ENCODE data around the gene CTNNA2. TPM values are rescaled to one million over a fixed set of nuclear protein-coding genes. Genes with fewer than 3 reads are reported as not detected.

CTNNA2 gene
- total RNA-seq, 2 donors from 2014 or later = not detected

DNA sequence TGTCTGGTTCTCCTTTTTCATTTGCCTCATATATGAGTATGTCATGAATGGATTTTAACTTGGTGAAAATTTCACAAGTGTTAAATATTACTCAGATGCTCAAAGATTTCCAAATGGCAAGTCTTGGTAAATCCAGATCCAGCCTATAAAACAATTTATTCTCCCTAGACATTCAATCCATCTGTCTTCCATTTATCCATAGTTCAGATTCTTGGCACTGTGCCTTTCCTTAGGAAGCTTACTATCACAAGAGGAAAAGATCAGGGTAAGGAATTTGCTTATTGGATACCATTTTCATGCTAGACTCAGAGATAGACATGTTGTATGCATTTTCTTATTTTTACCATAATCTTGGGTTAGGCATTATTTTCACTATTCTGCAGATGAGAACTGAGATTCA, 864.2 kb downstream of the CTNNA2 start:
- ATAC-seq (no peak), DNase-seq (ENCODE audit: low spot score in 2 of 2) (no peak)
- peaks cover 17 to 39% of the 10 kb centered on the region in 2 donors for H3K9me3 Mint-ChIP-seq
- no peak overlapping the region for H3K27ac Mint-ChIP-seq
- H3K36me3 Mint-ChIP-seq = peaks cover 0 to 15% of the 10 kb centered on the region in 2 donors

DNA sequence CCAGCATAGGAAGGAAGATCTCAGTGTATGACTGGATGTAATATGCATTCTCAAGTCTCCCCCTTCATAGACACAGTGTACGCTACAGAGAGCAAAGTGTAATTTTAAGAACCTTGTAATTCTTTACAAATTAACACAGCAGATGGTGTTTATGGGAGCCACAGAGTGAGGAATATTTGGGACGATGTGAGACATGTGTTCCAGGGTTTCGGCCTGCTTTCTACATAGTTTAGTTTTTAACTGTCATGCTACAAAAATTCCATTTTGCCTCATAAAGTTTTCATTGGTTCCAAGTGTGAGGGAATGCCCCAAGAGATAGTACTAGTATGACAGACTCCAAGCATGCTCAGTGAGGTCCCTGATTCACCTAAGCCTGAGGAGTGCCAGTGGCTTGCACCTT, 867.9 kb downstream of the CTNNA2 start:
- DNase-seq (ENCODE audit: low spot score in 2 of 2) (no peak), ATAC-seq (no peak)
- no peak overlapping the region for H3K27ac Mint-ChIP-seq
- H3K36me3 Mint-ChIP-seq = peaks cover 0 to 17% of the 10 kb centered on the region in 2 donors
- H3K9me3 Mint-ChIP-seq = peaks cover 14 to 43% of the 10 kb centered on the region in 2 donors

DNA sequence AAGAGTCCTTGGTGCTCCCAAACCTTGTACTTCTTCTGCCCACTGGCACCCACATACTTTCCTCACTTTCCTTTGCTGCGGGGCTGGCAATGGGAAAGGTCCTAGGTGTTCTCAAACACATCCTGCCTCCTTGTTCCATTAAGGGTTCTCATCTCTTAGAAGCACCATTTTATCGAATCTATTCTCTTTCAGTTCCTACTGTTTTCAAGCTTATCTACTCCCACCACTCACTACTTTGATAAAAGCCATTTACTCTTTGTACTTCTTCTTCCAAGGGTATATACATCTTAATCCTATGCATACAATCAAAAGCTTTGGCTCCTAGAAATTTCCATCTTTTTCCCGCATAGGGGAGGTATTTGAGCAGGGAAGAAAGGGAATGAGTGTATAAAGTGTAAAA, 868.8 kb downstream of the CTNNA2 start:
- no peak for DNase-seq (ENCODE audit: low spot score in 2 of 2)
- peaks cover 0 to 19% of the 10 kb centered on the region in 2 donors for H3K36me3 Mint-ChIP-seq
- no peak overlapping the region for H3K27ac Mint-ChIP-seq
- no peak for ATAC-seq
- peaks cover 8 to 40% of the 10 kb centered on the region in 2 donors for H3K9me3 Mint-ChIP-seq

DNA sequence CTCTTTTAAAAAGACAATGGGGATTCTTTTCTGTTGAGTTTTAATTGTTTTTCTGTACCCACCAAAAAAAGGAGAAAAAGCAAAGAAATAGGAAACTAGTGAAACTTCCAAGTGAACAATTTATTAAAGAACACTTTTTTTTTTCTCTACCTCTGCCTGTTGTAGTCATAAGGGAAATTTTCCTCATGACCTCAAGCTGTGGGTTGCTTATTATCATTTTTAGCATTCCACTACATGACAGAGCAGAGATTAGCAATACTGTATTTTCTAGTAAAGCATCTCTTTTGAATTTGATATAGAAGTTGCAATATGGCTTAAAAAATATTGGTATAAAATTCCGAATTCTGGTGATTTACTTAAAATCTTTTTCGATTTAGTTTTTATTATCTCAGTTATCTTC, 879.6 kb downstream of the CTNNA2 start:
- no peaks in the 10 kb centered on the region for H3K36me3 Mint-ChIP-seq
- DNase-seq (ENCODE audit: low spot score in 2 of 2) (no peak), ATAC-seq (no peak)
- peaks cover 4 to 9% of the 10 kb centered on the region in 2 donors for H3K9me3 Mint-ChIP-seq
- no peak overlapping the region for H3K27ac Mint-ChIP-seq

DNA sequence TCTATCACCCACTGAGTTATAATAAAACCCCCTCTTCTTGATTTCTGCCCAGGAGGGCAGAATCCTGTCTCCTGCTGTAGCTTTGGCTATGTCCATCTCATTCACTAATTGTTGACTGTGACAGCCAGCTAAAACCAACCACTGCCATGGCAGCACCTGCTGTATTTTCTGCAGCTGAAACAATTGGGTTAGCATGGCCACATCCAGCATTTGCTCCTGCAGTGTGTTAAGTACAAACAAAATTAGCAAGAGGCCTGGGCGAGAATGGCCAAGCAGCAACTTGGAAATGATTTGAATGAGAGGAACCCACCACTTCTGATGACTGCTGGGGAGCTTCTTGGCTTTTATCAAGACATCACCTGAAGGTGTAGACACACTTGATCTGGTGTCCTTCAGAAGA, 881.1 kb downstream of the CTNNA2 start:
- H3K27ac Mint-ChIP-seq = no peak overlapping the region
- H3K36me3 Mint-ChIP-seq = peaks cover 0 to under 1% of the 10 kb centered on the region in 2 donors
- H3K9me3 Mint-ChIP-seq = peaks cover 9 to 13% of the 10 kb centered on the region in 2 donors
- no peak for ATAC-seq
- no peak for DNase-seq (ENCODE audit: low spot score in 2 of 2)

- no peak for DNase-seq (ENCODE audit: low spot score in 2 of 2)
- Mint-ChIP-seq H3K9me3 (peaks cover 9 to 11% of the 10 kb centered on the region in 2 donors), H3K36me3 (peaks cover 0 to 4% of the 10 kb centered on the region in 2 donors), H3K27ac (no peak overlapping the region)
- ATAC-seq = no peak
Observed at GRCh38 chr2:80395251-80395650, 882.4 kb downstream of the CTNNA2 start.

DNA sequence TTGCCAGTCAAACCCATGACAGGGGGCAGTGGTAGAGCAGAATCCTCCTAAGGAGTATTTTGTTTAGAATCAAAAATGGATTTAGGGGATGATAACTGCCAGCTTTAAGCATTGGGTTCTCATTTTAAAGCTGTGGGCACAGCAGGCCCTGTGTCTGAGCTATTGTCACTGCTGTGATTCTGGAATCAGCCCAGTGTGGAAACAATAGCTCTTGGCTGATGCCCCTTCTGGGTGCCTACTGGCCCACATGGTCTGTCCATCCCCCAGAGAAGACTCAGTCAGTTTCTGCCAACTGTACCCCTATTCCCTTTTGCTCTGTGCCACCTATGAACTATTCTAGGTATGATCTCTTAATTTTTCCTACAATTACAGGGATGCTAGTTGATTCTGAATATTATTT, 883.4 kb downstream of the CTNNA2 start:
- Mint-ChIP-seq H3K36me3 (peaks cover 0 to 4% of the 10 kb centered on the region in 2 donors), H3K9me3 (peaks cover 18 to 21% of the 10 kb centered on the region in 2 donors), H3K27ac (no peak overlapping the region)
- DNase-seq (ENCODE audit: low spot score in 2 of 2) (no peak), ATAC-seq (no peak)

DNA sequence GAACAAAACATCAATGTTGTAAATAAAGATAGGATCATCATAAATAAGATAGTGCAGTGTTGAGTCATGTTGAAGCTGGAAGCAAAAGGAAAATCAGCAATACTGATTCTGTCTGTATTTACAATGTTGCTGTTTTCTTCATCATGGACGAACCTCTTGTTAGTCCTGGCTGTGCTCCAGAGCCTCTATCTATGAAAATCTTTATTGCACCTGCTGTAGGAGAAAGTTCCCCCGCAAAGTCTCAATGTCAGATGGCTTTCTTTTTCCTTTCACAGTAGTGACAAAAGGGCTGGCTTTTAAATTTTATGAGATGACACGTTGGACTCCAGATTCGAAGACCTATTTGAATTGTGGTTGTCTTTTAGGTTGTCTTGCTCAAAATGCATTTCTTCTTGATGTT, 890.2 kb downstream of the CTNNA2 start:
- Mint-ChIP-seq H3K27ac (no peak overlapping the region), H3K36me3 (peaks cover 4 to 5% of the 10 kb centered on the region in 2 donors), H3K9me3 (peaks cover 20 to 37% of the 10 kb centered on the region in 2 donors)
- ATAC-seq = no peak
- no peak for DNase-seq (ENCODE audit: low spot score in 2 of 2)

DNA sequence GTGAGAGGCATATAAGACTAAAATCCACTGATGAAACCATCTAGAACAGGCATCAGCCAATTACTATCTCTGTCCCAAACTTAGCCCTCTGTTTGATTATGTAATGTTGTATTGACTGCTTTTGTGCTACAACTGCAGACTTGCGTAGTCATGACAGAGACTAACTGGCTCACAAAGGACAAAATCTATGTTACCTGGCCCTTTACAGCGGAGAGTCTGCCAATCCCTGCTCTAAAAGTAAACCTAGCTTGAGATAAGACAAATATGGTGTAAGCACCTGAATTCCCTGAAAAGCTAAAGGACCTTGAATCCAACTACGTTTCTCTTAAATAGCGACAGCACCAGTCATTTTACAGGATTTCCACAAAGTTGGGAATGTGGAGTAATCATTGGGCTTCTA, 894.5 kb downstream of the CTNNA2 start:
- Mint-ChIP-seq H3K36me3 (peaks cover 0 to 5% of the 10 kb centered on the region in 2 donors), H3K9me3 (peaks cover 12 to 22% of the 10 kb centered on the region in 2 donors), H3K27ac (no peak overlapping the region)
- DNase-seq (ENCODE audit: low spot score in 2 of 2) (no peak), ATAC-seq (no peak)

GRCh38 chr2:80410346-80410745, 897.5 kb downstream of the CTNNA2 start:
- no peak for ATAC-seq
- H3K27ac Mint-ChIP-seq = no peak overlapping the region
- H3K9me3 Mint-ChIP-seq = peaks cover 19 to 21% of the 10 kb centered on the region in 2 donors
- peaks cover 0 to 5% of the 10 kb centered on the region in 2 donors for H3K36me3 Mint-ChIP-seq
- DNase-seq (ENCODE audit: low spot score in 2 of 2) = no peak

DNA sequence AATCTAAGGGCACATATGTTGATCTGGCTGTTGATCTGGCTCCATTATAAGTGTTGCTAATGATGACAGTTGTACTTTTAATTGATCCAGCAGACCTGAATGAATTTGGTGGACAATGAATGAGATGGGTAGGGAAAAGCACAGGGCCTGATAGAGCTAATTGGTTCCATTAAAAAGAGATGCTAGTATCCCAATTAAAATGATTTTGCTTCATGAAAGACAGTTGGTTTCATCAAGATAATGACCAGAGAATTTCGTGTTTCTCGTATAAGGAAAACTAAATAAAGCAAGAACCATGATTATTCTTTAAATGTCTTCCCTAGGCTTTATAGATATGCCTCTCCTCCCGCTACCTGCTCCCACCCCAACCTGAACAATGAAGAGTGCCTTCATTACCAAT, 900.3 kb downstream of the CTNNA2 start:
- H3K9me3 Mint-ChIP-seq = peaks cover 19 to 21% of the 10 kb centered on the region in 2 donors
- H3K27ac Mint-ChIP-seq = no peak overlapping the region
- H3K36me3 Mint-ChIP-seq = peaks cover 3 to 4% of the 10 kb centered on the region in 2 donors
- no peak for DNase-seq (ENCODE audit: low spot score in 2 of 2)
- ATAC-seq = no peak

DNA sequence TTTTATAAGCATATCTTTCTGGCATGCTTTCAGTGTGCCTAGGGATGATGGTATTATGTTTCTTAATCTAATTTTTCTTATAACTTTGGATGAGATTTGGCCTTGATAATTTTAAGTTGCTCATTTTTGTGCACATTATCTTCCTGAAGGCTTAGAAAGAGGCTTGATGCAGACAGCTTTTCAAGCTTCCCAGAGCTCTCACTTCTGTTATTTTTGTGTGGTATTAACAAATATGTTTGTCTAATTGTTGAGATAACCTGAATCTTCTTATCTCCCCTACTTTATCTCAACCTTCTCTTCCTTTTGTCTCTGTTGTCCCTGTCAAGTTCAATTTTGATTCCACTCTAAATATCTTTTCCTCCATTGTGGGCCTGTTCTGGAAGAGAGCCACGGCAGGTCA, 904.9 kb downstream of the CTNNA2 start:
- H3K27ac Mint-ChIP-seq = no peak overlapping the region
- H3K36me3 Mint-ChIP-seq = peaks cover 4 to 5% of the 10 kb centered on the region in 2 donors

DNA sequence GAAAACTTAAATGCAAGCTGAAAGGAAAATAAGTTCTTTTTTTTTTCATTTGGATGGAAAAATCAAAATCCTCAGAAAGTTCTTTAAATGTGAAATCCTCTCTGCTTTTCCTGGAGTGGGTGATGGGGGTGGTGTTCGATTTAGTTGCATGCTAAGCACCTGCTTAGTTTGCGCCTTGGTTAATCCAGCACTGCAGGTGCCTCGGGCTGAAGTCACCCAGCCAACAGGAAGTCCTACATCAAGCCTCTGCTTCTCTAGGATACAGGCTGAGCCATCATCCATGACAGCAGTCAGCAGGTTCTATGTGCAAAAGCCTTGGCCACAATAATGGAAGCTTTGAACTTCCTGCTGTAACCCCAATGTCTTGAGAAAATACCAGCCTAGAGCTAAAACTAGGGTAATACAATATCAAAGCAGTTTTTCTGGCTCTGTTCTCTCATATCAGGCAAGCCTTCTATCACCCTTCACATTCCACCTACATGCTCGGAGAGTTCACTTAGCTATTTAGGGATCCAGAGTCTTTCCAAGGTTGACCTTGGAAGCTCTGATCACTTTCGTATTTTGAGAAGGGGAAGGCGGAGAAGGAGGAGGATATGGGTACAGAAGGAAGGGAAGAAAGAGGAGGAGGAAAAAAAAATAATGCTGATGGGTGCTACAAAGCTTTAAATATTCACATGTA, 907.8 kb downstream of the CTNNA2 start:
- no peak overlapping the region for H3K27ac Mint-ChIP-seq
- peaks cover 10 to 24% of the 10 kb centered on the region in 2 donors for H3K9me3 Mint-ChIP-seq
- peaks cover 4 to 5% of the 10 kb centered on the region in 2 donors for H3K36me3 Mint-ChIP-seq
- ATAC-seq (no peak), DNase-seq (ENCODE audit: low spot score in 2 of 2) (no peak)

More for the DNA sequence above, 904.9 kb downstream of the CTNNA2 start:
- DNase-seq (ENCODE audit: low spot score in 2 of 2) (no peak), ATAC-seq (no peak)
- peaks cover 12 to 23% of the 10 kb centered on the region in 2 donors for H3K9me3 Mint-ChIP-seq

DNA sequence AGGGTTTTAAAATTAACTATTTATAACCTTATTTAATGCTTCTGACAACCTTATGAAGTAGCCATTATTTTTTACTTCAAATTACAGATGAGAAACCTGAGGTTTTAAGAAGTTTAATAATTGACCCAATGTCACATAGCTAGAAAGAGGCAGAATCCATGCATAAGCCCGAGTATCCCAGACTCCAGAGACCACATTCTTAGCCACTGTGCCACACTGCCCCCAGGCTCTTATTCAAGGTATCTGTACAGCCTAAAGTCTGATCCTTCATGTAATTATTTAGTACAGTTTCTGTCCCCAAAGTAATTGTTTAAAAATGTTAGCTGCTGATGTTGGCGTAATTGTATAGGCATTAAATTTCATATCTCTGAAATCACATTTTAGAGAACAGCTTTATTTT, 916.4 kb downstream of the CTNNA2 start:
- ATAC-seq (no peak), DNase-seq (ENCODE audit: low spot score in 2 of 2) (no peak)
- H3K9me3 Mint-ChIP-seq = peaks cover 16 to 22% of the 10 kb centered on the region in 2 donors
- H3K36me3 Mint-ChIP-seq = no peaks in the 10 kb centered on the region
- H3K27ac Mint-ChIP-seq = no peak overlapping the region

- ATAC-seq (no peak), DNase-seq (ENCODE audit: low spot score in 2 of 2) (no peak)
- Mint-ChIP-seq H3K9me3 (peaks cover 7 to 9% of the 10 kb centered on the region in 2 donors), H3K27ac (no peak overlapping the region), H3K36me3 (no peaks in the 10 kb centered on the region)
Observed at GRCh38 chr2:80437959-80438358, 925.1 kb downstream of the CTNNA2 start.

- Mint-ChIP-seq H3K9me3 (peaks cover 9 to 12% of the 10 kb centered on the region in 2 donors), H3K36me3 (no peaks in the 10 kb centered on the region), H3K27ac (no peak overlapping the region)
- no peak for ATAC-seq
- DNase-seq (ENCODE audit: low spot score in 2 of 2) = no peak
Observed at GRCh38 chr2:80438686-80439085, 925.8 kb downstream of the CTNNA2 start.

DNA sequence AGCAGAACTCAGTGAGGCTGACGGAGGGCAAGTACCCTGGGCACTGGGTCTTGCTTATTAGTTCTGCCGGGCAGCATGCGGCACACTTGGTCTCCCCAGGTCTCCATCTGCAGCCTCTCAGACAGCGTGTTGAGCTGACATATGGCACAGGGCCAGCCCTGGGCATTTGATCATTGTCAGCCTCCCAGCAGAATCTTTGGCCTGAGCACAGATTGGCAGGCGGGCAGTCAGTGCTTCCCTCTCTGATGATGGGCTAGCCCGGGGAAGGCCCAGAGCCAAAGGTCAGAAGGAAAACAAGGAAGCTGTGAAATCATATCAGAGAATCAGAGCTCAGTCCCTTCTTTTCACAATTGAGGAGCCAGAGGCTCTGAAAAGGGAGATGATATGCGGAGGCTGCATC, 941.8 kb downstream of the CTNNA2 start:
- peaks cover 0 to 18% of the 10 kb centered on the region in 2 donors for H3K36me3 Mint-ChIP-seq
- no peak overlapping the region for H3K27ac Mint-ChIP-seq
- H3K9me3 Mint-ChIP-seq = peaks cover 5 to 14% of the 10 kb centered on the region in 2 donors
- ATAC-seq (no peak), DNase-seq (ENCODE audit: low spot score in 2 of 2) (no peak)

DNA sequence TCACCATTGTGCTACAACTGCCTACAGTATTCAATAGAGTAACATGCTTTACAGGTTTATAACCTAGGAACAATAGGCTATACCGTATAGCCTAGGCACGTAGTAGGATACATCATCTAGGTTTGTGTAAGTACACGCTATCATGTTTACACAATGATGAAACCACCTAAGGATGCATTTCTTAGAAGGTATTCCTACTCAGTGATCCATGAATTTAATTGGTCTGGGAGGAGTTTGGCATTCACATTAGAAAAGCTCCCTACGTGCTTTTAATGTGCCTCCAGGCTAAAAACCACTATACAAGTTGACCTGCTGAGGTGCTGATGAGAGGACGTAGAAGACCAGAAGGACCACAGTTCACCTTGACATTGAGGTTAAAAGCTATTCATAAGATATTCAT, 946.2 kb downstream of the CTNNA2 start:
- ATAC-seq (no peak), DNase-seq (ENCODE audit: low spot score in 2 of 2) (no peak)
- Mint-ChIP-seq H3K9me3 (peaks cover 22 to 26% of the 10 kb centered on the region in 2 donors), H3K36me3 (peaks cover 0 to 13% of the 10 kb centered on the region in 2 donors), H3K27ac (no peak overlapping the region)
